ENCODE measurements around the gene IRF7.

Gene IRF7

DNA sequence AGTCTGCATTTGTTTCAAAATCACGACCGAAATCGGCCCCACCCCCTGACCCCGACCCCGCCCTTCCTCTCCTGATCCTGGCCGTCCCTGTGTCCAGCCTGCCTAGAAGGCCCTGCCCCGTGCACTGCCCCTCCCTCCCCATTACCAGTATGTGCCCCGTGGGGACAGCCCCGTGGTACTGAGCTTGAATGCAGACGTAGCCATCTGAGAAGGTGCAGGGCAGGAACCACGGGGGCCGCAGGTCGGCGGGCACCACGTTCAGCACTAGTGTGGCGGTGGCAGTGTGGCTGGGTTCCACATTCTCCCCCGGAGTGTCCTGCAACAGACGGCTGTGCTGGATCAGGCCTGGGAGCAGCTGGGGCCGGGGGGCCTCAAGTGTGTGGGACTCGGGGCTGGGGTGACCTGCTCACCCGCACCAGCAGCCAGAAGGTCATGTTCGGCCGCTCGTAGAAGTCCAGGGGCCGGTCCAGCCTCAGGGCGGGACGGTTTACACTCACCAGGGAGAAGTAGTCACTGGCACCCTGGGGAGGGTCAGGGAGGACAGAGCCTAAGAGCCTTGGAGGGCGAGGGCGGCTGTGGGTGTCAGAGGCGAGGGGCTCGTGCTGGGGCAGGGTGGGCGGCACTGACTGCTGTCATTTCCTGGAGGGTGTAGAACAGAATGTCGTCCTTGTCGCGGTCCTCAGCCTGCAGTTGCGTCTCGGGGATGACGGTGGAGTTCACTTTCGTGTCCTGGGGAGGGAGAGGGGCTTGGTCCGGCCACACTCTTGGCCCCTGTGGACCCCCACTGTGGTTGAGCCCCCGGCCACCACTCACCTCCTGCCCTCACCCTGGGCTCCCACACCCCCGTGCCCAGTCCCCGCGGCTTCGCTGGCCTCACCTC lies 5.4 kb upstream of the IRF7 start:
- DNase-seq (ENCODE audit: low spot score) = no peak

GRCh38 chr11:620201-620600 lies 4.5 kb upstream of the IRF7 start:
- no peak for DNase-seq (ENCODE audit: low spot score)

DNA sequence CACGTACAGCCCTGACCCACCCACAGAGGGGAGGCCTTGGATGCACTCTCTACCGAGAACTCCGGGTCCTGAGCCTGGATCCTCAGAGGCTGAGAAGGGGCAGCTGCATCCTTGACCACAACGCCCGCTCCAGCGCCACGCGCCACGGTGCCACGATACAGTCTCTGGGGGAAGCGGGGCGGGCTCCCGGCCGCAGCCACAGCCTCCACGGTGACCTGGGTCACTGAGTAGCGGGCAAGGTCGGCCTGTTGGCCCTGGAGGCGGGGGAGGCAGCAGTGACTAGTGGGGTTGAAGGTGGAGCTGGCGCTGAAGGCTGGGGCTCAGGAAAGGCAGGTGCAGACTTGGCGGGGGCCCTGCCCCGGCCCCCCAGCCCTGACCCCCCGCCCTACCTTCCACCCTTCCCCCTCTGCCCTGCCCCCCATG lies 3.9 kb upstream of the IRF7 start:
- DNase-seq (ENCODE audit: low spot score) = no peak

GRCh38 chr11:618856-619627 lies 3.3 kb upstream of the IRF7 start:
- no peak for DNase-seq (ENCODE audit: low spot score)

DNA sequence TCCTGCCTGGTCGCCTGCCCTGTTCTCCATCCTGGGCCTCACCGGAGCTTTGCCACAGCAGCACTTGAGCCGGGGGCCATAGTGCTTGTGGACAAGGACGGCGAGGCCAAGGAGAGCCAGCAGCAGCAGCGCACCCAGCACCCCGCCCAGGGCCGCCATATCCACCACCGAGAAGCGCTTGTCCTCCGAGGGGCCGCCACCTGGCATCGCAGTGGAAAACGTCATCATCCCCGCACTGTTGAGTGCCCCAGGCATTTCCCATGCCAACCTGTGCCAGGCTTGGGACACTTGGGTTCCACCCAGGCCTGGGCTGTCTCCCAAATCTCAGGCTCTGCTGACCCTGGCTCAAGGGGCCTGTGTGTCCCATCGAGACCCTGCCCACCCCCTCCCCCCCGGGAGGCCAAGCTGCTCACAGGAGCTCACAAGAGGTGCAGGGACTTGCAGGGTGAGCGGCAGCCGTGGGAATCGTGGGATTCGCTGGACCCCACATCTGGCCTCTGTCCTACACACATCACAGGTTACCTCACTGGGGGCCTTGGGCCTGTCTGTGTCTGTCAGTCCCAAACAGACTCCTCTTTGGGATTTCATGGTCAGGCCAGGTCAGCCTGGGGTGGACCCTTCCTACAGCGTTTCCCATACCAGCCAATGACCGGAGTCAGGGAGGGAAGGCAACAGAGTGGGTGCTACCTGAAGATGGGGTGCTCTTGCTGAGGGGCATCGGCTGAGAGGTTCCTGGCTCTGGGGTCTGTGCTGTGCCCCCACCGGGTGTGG lies 2.3 kb upstream of the IRF7 start:
- no peak for DNase-seq (ENCODE audit: low spot score)

DNA sequence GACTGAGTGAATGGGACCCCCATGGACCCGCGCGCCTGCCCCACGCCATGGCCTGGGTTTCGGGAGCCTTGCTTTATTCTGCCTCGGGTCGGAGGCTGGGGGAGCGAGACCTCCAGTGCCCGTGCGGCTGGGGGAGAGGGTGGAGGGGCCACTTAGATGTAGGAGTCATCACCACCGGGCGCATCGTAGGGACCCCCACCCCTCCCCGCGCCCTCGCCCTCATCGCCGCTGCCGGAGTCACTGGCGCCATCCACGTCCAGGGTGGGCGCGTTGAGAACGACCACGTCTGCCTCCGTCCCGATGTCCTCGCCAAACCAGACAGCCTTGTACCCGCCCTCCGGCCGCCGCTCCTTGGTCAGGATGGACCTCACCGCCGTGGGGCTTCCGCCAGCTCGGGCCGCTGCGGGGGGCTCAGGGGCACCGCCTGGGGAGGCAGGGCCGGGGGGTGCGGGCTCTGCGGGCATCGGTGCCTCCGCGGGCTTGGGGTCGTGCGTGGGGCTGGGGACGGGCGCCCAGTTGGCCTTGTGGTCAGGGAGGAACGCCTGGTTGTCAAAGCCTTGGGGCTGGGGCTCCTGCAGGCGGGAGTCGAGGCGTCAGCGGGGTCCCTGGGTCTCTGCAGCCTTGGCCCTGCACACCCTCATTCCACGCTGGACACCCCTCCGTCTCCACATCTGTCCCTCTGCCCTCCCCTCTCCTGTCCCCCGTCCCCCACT lies 1.6 kb upstream of the IRF7 start:
- DNase-seq (ENCODE audit: low spot score) = no peak

DNA sequence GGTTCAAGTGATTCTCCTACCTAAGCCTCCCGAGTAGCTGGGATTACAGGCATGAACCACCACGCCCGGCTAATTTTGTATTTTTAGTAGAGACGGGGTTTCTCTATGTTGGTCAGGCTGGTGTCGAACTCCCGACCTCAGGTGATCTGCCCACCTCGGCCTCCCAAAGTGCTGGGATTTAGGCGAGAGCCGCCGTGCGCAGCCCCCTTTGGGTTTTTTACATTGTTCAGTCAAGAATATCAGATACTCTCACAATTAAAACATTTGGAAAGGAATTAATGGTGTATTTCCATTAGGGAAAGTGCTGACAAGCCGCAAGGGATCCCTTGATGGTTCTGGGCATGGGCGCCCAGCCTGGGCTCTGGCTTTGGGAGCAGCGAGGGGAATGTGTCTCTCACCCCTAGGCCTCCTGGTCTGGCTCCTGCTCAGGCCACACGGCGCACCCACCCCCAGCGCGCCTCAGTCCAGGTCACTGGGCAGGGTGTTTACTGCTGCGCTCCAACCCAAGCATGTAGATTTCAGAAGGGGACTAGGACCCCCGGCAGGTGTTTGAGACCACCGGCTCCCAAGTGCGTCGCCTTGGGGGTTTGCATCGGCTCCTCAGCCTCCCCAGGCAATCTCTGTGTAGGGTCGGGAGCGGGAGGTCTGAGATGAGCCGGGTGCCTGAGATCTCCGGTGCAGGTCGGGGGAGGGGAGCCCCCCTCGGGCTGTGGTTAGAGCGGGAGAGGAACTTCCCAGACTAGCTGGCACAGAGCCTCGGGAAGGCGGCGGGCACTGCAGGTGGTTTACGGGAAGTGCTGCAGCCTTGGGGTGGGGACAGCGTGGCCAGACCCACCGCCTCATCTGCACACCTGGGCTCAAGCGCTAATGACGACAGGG lies 809 bp upstream of the IRF7 start:
- no peak for DNase-seq (ENCODE audit: low spot score)

DNA sequence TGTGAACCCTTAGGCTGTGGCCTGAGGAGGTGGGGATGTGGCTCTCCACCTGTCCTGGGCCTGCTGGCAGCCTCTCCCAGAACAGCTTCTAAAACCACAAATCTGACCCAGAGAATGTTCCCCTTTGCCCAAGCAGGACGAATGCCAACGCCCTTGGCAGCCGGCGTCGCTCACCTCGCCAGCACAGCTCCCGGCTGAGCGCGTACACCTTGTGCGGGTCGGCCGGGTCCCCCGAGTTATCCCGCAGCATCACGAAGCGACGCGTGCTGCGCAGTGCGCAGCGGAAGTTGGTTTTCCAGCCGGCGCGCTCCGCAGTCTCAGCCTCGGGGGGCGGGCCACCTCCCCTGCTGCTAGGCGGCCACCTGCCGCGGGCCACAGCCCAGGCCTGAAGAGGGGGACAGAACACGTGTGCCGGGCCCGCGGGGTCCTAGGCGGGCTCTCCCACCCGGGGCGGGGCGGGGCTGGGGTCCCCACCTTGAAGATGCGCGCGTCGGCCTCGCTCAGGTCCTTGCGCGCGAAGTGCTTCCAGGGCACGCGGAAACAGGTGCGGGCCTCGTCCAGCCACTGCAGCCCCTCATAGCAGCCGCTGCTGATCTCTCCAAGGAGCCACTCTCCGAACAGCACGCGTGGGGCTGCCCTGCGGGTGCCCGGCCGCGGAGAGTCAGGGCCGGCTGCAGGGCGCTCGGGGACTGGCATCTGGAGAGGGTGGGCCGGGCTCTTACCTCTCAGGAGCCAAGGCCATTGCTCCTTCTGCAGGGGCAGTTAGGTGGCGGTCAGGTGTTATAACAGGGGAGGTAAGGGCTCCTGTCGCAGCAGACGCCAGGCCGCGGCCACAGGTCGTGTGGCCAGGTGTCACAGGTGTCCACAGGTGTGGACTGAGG lies 887 bp downstream of the IRF7 start:
- DNase-seq (ENCODE audit: low spot score) = no peak

DNA sequence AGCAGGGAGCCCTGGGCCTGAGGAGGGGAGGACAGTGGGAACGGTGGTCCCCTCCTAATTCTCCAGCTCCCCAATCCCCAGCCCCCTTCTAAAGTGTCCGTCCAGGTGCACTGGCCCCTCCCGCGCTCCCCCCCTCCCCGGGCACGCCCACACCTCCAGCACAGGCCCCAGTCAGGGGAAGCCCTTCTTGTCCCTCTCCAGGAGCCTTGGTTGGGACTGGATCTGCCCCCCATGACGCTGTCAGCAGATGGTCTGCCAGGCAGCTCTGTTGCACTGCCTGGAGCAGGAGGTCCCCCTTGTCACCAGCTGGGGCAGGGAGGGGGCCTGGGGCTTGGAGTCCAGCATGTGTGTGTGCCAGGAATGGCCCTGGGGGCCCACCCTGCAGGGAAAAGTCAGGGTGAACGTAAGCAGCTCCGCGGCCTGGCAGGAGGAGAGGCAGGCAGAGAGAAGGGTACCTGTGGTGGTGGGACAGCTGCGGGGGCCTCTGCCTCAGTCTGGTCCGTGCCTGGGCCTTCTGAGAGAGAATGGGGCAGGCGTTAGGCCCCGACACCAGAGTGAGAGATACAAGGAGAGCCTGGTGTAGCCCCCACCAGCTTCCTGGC lies 1.6 kb downstream of the IRF7 start:
- DNase-seq (ENCODE audit: low spot score) = no peak

- peak; percentile 66 for DNase-seq (ENCODE audit: low spot score)
Measured at GRCh38 chr11:613369-613968, 2.3 kb downstream of the IRF7 start.

DNA sequence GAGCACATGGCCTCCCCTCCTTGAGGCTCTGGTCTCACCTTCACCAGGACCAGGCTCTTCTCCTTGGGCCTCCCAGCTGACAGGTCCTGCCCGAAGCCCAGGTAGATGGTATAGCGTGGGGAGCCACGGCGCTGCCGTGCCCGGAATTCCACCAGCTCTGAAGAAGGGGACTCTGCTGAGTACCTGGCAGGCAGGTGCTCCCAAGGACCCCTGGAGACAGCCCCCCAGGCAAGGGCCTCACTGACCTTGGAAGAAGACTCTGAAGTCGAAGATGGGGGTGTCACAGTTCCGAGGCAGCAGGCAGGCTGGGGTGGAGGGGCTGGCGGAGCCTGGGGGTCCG lies 2.8 kb downstream of the IRF7 start:
- no peak for DNase-seq (ENCODE audit: low spot score)

DNA sequence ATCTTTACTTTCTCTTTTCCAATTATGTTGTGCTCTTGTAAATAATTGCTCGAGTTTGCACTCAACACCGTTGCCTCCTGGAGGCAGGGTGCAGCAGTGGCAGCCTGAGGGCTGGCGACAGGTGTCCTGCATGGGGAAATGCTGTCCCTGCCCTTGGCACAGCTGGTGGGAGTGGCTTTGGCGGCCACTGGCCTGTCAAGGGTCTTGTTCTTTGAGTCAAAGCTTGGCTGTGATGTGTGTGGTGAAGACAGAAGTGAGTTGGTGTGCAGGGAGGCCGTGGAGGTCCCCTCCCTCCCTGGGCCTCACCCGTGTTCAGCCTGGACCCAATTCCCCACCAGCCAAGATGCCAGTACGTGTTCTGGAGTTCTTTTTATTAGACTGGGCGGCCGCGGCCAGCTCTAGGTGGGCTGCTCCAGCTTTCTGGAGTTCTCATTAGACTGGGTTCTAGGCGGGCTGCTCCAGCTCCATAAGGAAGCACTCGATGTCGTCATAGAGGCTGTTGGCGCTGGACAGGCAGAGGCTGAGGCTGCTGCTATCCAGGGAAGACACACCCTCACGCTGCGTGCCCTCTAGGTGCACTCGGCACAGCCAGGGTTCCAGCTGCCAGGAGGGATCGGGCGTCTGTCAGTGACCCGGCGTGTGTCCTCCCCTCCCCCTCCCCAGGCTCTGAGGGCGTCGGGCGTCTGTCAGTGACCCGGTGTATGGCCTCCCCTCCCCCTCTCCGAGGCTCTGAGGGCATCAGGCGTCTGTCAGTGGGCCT lies 3.4 kb downstream of the IRF7 start:
- DNase-seq (ENCODE audit: low spot score) = peak; percentile 15

DNA sequence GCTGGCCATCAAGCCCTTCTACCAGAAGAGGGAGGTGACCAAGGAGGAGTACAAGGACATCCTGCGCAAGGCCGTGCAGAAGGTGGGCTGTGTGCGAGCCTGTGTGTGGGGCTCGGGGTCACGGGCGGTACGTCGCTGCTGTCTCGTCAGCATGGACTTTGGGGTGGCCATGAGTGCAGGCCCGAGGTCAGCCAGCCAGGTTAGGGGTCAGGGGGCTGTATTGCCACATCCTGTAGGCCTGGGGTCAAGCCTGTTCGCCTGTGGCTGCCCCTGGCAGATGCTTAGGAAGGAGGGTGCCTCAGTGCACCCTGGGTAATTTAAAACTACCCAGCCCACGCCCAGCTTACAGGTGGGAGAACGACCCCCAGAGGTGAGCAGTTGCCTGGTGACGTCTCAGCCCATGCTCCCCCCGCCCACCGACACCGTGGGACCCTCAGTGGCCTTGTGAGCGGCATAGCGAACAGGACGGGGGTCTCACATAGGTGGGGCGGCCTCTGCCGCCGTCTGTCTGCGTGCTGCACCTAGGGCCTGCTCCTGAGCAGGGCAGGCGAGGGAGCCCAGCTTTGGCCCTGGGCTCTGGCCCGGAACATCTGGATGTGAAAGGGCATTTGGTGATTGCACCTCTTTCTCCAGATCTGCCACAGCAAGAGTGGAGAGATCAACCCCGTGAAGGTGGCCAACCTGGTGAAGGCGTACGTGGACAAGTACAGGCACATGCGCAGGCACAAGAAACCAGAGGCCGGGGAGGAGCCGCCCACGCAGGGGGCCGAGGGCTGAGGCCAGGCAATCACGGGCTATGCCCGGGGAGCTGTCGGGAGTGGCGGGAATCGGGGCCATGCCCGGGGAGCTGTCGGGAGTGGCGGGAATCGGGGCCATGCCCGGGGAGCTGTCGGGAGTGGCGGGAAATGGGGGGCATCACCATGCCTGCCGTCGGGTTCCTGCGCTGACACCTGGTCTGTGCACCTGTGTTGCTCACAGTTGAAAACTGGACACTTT lies 4.5 kb downstream of the IRF7 start:
- DNase-seq (ENCODE audit: low spot score) = no peak

DNA sequence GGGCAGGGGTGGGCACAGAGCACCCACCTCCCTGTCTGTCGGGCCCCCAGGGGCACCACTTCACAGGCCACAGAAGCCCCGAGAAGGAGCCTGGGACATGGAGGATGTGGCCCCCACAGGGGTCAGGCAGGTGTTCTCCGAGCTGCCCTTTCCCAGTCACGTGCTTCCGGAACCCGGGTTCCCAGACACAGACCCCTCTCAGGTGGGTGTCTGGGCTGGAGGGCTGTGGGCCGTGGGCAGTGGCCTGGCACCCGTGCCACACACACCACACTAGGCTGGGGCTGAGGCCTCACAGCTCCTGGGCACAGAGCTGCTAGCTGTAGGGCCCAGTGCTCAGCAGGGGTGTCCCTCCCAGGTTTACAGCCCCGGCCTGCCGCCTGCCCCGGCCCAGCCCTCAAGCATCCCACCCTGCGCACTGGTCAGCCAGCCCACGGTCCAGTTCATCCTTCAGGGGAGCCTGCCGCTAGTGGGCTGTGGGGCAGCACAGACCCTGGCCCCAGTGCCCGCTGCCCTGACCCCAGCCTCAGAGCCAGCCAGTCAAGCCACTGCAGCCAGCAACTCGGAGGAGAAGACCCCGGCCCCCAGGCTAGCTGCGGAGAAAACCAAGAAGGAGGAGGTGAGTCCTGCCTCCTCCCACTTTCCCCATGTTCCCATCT lies 5.5 kb downstream of the IRF7 start:
- DNase-seq (ENCODE audit: low spot score) = no peak

- DNase-seq (ENCODE audit: low spot score) = no peak
Measured at GRCh38 chr11:609341-609811, 6.4 kb downstream of the IRF7 start.

- no peak for DNase-seq (ENCODE audit: low spot score)
Measured at GRCh38 chr11:608791-609251, 6.9 kb downstream of the IRF7 start.
